Gastrocnemius medialis (tissue), 4 donors: Measurements from ENCODE around the gene GALNT2.

Experiments
- POLR2A ChIP-seq, 2 donors: fragments of 450-650 bp; IDR thresholded peaks; one replicate each; pipeline ENCODE4 v1.6.1; 2017; ENCODE audit warnings: antibody characterized with exemption in 2 of 2, mild to moderate bottlenecking in 2 of 2, moderate library complexity in 2 of 2
- TF ChIP-seq, protein P1 (sequence below), 5 experiments: fragments of 450-650 bp in 3 of 5; fragments of 200-600 bp in 2 of 5; sonication (generic) in 2 of 5; IDR thresholded peaks in 4 of 5; conservative IDR thresholded peaks in 1 of 5; 1 replicate in 4 of 5; 2 replicates in 1 of 5; pipeline ENCODE4 v1.5.1; 2016 to 2019; ENCODE audit warnings: antibody characterized with exemption in 5 of 5, mild to moderate bottlenecking in 3 of 5, moderate library complexity in 3 of 5

- TF ChIP-seq, protein P1, sequence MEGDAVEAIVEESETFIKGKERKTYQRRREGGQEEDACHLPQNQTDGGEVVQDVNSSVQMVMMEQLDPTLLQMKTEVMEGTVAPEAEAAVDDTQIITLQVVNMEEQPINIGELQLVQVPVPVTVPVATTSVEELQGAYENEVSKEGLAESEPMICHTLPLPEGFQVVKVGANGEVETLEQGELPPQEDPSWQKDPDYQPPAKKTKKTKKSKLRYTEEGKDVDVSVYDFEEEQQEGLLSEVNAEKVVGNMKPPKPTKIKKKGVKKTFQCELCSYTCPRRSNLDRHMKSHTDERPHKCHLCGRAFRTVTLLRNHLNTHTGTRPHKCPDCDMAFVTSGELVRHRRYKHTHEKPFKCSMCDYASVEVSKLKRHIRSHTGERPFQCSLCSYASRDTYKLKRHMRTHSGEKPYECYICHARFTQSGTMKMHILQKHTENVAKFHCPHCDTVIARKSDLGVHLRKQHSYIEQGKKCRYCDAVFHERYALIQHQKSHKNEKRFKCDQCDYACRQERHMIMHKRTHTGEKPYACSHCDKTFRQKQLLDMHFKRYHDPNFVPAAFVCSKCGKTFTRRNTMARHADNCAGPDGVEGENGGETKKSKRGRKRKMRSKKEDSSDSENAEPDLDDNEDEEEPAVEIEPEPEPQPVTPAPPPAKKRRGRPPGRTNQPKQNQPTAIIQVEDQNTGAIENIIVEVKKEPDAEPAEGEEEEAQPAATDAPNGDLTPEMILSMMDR (IDR thresholded peaks at IDR 0.05 in 4 of 5, conservative IDR thresholded peaks at IDR 0.05 in 1 of 5), result no peak
- TF ChIP-seq POLR2A (IDR thresholded peaks at IDR 0.05), result no peak
Measured at GRCh38 chr1:230084408-230085177, 17.6 kb downstream of the GALNT2 start.
